ENCODE data around the gene PRX.
A peak's percentile ranks its signal among the peaks of the same experiment; 100 is the strongest.

- TF ChIP-seq, protein P1, sequence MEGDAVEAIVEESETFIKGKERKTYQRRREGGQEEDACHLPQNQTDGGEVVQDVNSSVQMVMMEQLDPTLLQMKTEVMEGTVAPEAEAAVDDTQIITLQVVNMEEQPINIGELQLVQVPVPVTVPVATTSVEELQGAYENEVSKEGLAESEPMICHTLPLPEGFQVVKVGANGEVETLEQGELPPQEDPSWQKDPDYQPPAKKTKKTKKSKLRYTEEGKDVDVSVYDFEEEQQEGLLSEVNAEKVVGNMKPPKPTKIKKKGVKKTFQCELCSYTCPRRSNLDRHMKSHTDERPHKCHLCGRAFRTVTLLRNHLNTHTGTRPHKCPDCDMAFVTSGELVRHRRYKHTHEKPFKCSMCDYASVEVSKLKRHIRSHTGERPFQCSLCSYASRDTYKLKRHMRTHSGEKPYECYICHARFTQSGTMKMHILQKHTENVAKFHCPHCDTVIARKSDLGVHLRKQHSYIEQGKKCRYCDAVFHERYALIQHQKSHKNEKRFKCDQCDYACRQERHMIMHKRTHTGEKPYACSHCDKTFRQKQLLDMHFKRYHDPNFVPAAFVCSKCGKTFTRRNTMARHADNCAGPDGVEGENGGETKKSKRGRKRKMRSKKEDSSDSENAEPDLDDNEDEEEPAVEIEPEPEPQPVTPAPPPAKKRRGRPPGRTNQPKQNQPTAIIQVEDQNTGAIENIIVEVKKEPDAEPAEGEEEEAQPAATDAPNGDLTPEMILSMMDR (IDR thresholded peaks at IDR 0.05; ENCODE audit: low read length) = peak; percentile 91
- TF ChIP-seq EZH2 (IDR thresholded peaks at IDR 0.05; ENCODE audit: borderline replicate concordance, low read length) = no peak
These were observed 12.5 kb upstream of the PRX start, which contains the start of gene SERTAD1 for GRCh38 chr19:40425450-40426287.

Measured in OCI-LY1 (cell line).